H1 (cell line): ENCODE data around the gene SAXO1.

Experiments
- CREB1 ChIP-seq: IDR thresholded peaks from 2 replicates; pipeline ENCODE4 v1.6.1; 2012; ENCODE audit warnings: inconsistent platforms
- EP300 ChIP-seq, 2 experiments: IDR thresholded peaks; 1 replicate in 1 of 2; 2 replicates in 1 of 2; pipeline ENCODE4 v1.6.1; 2011 to 2012; ENCODE audit warnings: low read depth in 2 of 2, low read length in 2 of 2, mild to moderate bottlenecking in 2 of 2, borderline replicate concordance in 1 of 2, inconsistent platforms in 1 of 2, moderate library complexity in 1 of 2
- EZH2 ChIP-seq: fragments of 200-600 bp; sonication (generic); IDR thresholded peaks from 2 replicates; pipeline ENCODE4 v1.7.1; 2012; ENCODE audit warnings: low read depth, mild to moderate bottlenecking, moderate library complexity, low read length, inconsistent platforms; ENCODE audit not compliant: severe bottlenecking
- GABPA ChIP-seq: IDR thresholded peaks from 2 replicates; pipeline ENCODE4 v1.6.1; 2011; ENCODE audit warnings: mild to moderate bottlenecking, low read length, moderate library complexity, borderline replicate concordance; ENCODE audit not compliant: insufficient read depth
- PHF8 ChIP-seq: fragments of 200-600 bp; sonication (generic); conservative IDR thresholded peaks from 2 replicates; pipeline ENCODE4 v1.7.1; 2012; ENCODE audit warnings: low read depth, mild to moderate bottlenecking, inconsistent platforms, low read length, moderate library complexity
- POLR2A ChIP-seq, 2 experiments: IDR thresholded peaks; 1 replicate in 1 of 2; 2 replicates in 1 of 2; pipeline ENCODE4 v1.6.1; 2011; ENCODE audit warnings: low read depth in 2 of 2, low read length in 2 of 2, mild to moderate bottlenecking in 2 of 2; ENCODE audit errors: control extremely low read depth in 1 of 2
- RFX5 ChIP-seq: IDR thresholded peaks from 2 replicates; pipeline ENCODE4 v1.6.1; 2011; ENCODE audit warnings: low read depth, low read length, improper control_type of control experiment, borderline replicate concordance
- RXRA ChIP-seq: IDR thresholded peaks from 2 replicates; pipeline ENCODE4 v1.6.1; 2011; ENCODE audit warnings: low read depth, mild to moderate bottlenecking, low read length, moderate library complexity; ENCODE audit not compliant: insufficient read depth
- SIN3A ChIP-seq, 2 experiments: IDR thresholded peaks in 1 of 2; conservative IDR thresholded peaks in 1 of 2; 2 replicates each; pipeline ENCODE4 v1.6.1; 2011 to 2012; ENCODE audit warnings: low read length in 2 of 2, improper control_type of control experiment in 1 of 2, low read depth in 1 of 2, mild to moderate bottlenecking in 1 of 2
- TF ChIP-seq, protein P1 (sequence below), 3 experiments: IDR thresholded peaks; 1 replicate in 2 of 3; 2 replicates in 1 of 3; pipeline versions ENCODE4 v1.5.1 to v1.6.1; 2011; ENCODE audit warnings: low read length in 3 of 3, mild to moderate bottlenecking in 3 of 3, inconsistent platforms in 2 of 3, low read depth in 1 of 3, moderate library complexity in 1 of 3; ENCODE audit not compliant: insufficient read depth in 1 of 3; ENCODE audit errors: control extremely low read depth in 1 of 3

DNA sequence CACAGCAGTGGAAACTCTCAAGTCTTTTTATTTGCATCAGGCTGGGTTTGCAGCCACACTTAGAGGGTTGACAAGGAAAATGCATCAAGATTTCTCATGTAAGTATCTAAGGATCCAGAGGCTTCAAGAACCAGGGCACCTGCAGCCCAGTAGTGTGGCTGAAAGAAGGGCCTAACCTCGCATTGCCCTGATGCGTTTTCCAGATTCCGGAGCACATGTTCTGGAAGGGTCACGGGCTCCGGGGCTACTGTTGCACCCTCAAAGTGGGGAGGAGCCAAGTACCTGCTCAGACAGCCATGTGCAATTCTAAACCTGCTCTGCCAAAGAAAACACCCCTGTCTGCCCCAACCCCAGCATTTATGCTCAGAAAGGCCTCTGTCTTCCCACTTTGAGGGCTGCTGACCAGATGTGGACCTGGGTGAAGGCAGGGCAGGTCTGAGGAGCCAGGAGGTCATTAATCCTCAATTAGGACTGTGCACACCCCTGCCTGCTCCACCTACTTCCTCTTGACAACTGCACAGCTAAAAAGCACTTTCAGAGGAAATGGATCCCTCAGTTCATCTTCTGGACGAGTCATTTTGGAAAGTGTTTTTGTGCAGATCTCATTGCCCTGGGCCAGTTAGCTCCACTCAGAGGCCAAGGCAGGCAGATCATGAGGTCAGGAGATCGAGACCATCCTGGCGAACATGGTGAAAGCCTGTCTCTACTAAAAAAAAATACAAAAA is 110.7 kb downstream of the SAXO1 start:
- TF ChIP-seq EP300 (IDR thresholded peaks at IDR 0.05; ENCODE audit: borderline replicate concordance in 1 of 2, low read depth in 2 of 2, low read length in 2 of 2) (no peak), POLR2A (IDR thresholded peaks at IDR 0.05; ENCODE audit: control extremely low read depth in 1 of 2, low read depth in 2 of 2, low read length in 2 of 2) (no peak), RXRA (no peak), SIN3A (conservative IDR thresholded peaks at IDR 0.05 in 1 of 2, IDR thresholded peaks at IDR 0.05 in 1 of 2; ENCODE audit: low read depth in 1 of 2, low read length in 2 of 2) (no peak), RFX5 (no peak), GABPA (no peak), EZH2 (no peak), CREB1 (no peak), PHF8 (no peak)
- TF ChIP-seq, protein P1, sequence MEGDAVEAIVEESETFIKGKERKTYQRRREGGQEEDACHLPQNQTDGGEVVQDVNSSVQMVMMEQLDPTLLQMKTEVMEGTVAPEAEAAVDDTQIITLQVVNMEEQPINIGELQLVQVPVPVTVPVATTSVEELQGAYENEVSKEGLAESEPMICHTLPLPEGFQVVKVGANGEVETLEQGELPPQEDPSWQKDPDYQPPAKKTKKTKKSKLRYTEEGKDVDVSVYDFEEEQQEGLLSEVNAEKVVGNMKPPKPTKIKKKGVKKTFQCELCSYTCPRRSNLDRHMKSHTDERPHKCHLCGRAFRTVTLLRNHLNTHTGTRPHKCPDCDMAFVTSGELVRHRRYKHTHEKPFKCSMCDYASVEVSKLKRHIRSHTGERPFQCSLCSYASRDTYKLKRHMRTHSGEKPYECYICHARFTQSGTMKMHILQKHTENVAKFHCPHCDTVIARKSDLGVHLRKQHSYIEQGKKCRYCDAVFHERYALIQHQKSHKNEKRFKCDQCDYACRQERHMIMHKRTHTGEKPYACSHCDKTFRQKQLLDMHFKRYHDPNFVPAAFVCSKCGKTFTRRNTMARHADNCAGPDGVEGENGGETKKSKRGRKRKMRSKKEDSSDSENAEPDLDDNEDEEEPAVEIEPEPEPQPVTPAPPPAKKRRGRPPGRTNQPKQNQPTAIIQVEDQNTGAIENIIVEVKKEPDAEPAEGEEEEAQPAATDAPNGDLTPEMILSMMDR (IDR thresholded peaks at IDR 0.05; ENCODE audit: control extremely low read depth in 1 of 3, insufficient read depth in 1 of 3, low read depth in 1 of 3, low read length in 3 of 3) = no peak
